ENCODE results near the gene RAI1.
A peak's percentile ranks its signal among the peaks of the same experiment; 100 is the strongest.

Gene RAI1

DNA sequence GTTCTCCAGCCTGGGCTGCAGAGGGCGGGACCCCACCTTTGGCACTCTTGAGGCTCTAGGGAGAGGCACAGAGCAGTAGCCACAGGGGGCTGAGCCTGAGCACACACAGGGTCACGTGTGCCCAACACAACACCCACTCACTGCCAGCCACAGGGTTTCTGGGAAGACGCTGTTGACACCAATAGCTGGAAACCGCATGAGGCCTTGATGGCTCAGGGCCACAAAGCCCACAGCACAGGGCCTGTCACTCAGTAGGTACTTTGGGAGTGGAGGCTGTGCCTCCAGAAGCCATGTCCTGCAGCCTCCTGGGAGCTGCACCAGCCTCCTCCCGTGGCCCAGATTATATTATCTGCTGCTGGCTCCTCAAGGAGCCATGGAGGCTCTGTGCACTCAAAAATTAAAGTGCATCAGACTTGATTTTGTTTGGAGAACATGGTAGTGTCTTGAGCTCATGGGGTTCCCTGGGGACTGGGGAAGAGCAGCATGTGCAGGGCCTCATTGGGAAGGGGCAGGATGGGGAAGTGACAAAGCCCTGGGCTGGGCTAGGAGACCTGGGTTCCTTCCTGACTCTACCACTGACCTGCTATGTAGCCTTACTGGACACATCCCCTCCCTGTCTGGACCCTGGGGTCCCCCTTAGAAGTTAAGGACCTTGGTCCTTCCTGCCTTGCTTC is 168.0 kb downstream of the RAI1 start:
- Histone ChIP-seq H3K79me2 (ENCODE audit: control insufficient read depth, insufficient read depth, low read length) (no peaks in the 10 kb centered on the region), H4K8ac (ENCODE audit: low read depth, low read length) (no peak overlapping the region), H3K23ac (ENCODE audit: low read length) (no peak overlapping the region), H3K27ac (ENCODE audit: low read depth, low read length) (no peak overlapping the region), H2BK15ac (replicated peaks; ENCODE audit: low read depth) (no peak overlapping the region), H3K56ac (ENCODE audit: low read length) (peak overlapping the region; percentile 27), H3K4me1 (ENCODE audit: control insufficient read depth, low read depth, low read length) (no peaks in the 10 kb centered on the region), H3K18ac (ENCODE audit: low read length) (no peak overlapping the region), H3K27me3 (ENCODE audit: insufficient read depth, low read length, poor library complexity) (no peaks in the 10 kb centered on the region), H3K4me3 (ENCODE audit: low read length) (no peak overlapping the region), H2BK120ac (ENCODE audit: low read depth, low read length) (no peak overlapping the region), H2AK5ac (ENCODE audit: low read length) (no peak overlapping the region), H2BK5ac (ENCODE audit: low read length) (no peak overlapping the region), H4K5ac (ENCODE audit: low read length) (no peak overlapping the region), H3K4ac (ENCODE audit: low read depth, low read length) (no peak overlapping the region), H3K9ac (ENCODE audit: low read length) (no peak overlapping the region), H3K4me2 (ENCODE audit: low read length) (no peak overlapping the region), H3K36me3 (ENCODE audit: control insufficient read depth, insufficient read depth, low read length) (no peaks in the 10 kb centered on the region), H3K79me1 (ENCODE audit: low read length) (no peaks in the 10 kb centered on the region)
- no CpG with 5 or more reads among the region's 5 CpGs for WGBS (ENCODE audit: extremely low coverage, insufficient coverage, low lambda C conversion rate)
- DNase-seq: no peak

DNA sequence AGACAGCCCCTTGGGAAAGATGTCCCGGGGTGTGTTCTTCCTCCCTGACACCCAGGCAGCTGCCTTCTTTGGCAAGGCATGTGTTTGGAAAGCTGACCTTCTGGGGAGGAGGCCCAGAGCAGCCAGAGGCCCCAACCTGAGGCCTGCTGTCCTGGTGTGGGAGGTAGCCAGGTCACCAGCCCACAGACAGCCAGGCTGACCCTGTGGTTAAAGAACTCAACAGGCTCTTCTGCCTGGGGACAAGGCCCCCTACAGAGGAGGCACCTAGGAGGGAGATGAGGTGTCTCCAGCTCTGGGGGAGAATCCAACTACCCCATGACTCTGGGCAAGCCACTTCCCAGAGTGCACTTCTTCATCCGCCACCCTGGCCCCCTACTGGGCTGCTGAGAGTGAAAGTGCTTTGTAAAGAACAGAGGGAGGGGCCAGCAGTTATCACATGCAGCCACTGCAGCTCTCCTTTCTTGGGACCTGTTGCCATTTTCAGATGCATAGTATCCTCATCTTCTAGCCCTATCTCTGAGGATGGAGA is 168.7 kb downstream of the RAI1 start:
- Histone ChIP-seq H3K4ac (ENCODE audit: low read depth, low read length) (no peak overlapping the region), H4K5ac (ENCODE audit: low read length) (no peak overlapping the region), H3K79me2 (ENCODE audit: control insufficient read depth, insufficient read depth, low read length) (no peaks in the 10 kb centered on the region), H4K8ac (ENCODE audit: low read depth, low read length) (no peak overlapping the region), H3K79me1 (ENCODE audit: low read length) (no peaks in the 10 kb centered on the region), H2BK5ac (ENCODE audit: low read length) (no peak overlapping the region), H3K4me1 (ENCODE audit: control insufficient read depth, low read depth, low read length) (no peaks in the 10 kb centered on the region), H2AK5ac (ENCODE audit: low read length) (no peak overlapping the region), H3K23ac (ENCODE audit: low read length) (no peak overlapping the region), H3K56ac (ENCODE audit: low read length) (no peak overlapping the region), H3K9ac (ENCODE audit: low read length) (no peak overlapping the region), H2BK15ac (replicated peaks; ENCODE audit: low read depth) (no peak overlapping the region), H3K4me3 (ENCODE audit: low read length) (no peak overlapping the region), H3K18ac (ENCODE audit: low read length) (no peak overlapping the region), H3K36me3 (ENCODE audit: control insufficient read depth, insufficient read depth, low read length) (no peaks in the 10 kb centered on the region), H3K27ac (ENCODE audit: low read depth, low read length) (no peak overlapping the region), H3K27me3 (ENCODE audit: insufficient read depth, low read length, poor library complexity) (no peaks in the 10 kb centered on the region), H2BK120ac (ENCODE audit: low read depth, low read length) (no peak overlapping the region), H3K4me2 (ENCODE audit: low read length) (no peak overlapping the region)
- peak; percentile 75 for DNase-seq
- WGBS (ENCODE audit: extremely low coverage, insufficient coverage, low lambda C conversion rate): no CpG with 5 or more reads among the region's 2 CpGs

DNA sequence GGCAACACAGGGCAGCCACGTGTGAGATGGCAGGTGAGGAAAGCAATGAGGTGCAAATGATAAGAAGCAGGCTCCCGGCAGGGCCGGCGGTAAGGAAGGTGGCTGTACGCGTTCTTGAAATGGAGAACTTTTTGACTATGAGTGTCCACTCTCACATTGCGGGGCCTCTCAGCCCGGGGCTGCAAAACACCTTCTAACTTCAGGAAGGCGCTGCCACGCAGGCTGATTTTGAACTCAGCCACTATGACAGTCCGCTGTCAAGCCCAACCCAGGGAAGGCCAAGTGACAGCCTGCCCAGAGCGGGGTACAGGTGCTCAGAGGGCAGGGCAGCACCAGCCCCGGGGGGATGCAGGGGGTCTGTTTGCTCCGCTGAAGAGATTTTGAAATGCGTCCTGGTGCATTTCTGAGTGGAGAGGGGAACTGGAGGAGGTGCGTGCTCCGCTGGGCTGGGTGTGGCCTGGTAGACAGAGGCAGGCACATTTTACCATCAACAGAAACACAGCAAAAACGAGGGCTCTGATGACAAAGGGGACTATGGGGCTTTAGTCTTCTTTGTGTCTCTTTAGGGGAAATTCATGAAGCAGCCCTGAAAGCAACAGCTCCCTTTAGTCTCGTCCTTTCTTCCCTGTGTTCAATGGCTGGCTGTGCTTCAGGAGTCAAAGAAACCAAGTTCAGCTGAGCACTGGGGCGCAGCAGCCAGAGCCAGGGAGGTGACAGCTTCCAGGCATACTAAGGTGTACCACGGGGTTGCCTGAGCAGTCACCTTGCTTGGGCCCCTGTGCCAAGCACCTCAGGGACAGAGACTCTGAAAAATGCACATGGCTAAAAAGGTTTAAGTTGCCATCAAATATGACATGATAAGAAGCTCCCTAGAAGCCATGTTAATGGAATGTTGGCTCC is 170.1 kb downstream of the RAI1 start:
- Histone ChIP-seq H3K36me3 (ENCODE audit: control insufficient read depth, insufficient read depth, low read length) (no peaks in the 10 kb centered on the region), H3K4me3 (ENCODE audit: low read length) (no peak overlapping the region), H2AK5ac (ENCODE audit: low read length) (no peak overlapping the region), H3K4me1 (ENCODE audit: control insufficient read depth, low read depth, low read length) (no peaks in the 10 kb centered on the region), H3K79me1 (ENCODE audit: low read length) (no peaks in the 10 kb centered on the region), H4K8ac (ENCODE audit: low read depth, low read length) (no peak overlapping the region), H2BK15ac (replicated peaks; ENCODE audit: low read depth) (no peak overlapping the region), H3K79me2 (ENCODE audit: control insufficient read depth, insufficient read depth, low read length) (no peaks in the 10 kb centered on the region), H4K5ac (ENCODE audit: low read length) (no peak overlapping the region), H3K4me2 (ENCODE audit: low read length) (no peak overlapping the region), H3K27me3 (ENCODE audit: insufficient read depth, low read length, poor library complexity) (no peaks in the 10 kb centered on the region), H3K56ac (ENCODE audit: low read length) (no peak overlapping the region), H3K27ac (ENCODE audit: low read depth, low read length) (no peak overlapping the region), H2BK5ac (ENCODE audit: low read length) (no peak overlapping the region), H3K9ac (ENCODE audit: low read length) (no peak overlapping the region), H3K4ac (ENCODE audit: low read depth, low read length) (no peak overlapping the region), H2BK120ac (ENCODE audit: low read depth, low read length) (no peak overlapping the region), H3K18ac (ENCODE audit: low read length) (no peak overlapping the region), H3K23ac (ENCODE audit: low read length) (no peak overlapping the region)
- DNase-seq: no peak
- no CpG with 5 or more reads among the region's 21 CpGs for WGBS (ENCODE audit: extremely low coverage, insufficient coverage, low lambda C conversion rate)

DNA sequence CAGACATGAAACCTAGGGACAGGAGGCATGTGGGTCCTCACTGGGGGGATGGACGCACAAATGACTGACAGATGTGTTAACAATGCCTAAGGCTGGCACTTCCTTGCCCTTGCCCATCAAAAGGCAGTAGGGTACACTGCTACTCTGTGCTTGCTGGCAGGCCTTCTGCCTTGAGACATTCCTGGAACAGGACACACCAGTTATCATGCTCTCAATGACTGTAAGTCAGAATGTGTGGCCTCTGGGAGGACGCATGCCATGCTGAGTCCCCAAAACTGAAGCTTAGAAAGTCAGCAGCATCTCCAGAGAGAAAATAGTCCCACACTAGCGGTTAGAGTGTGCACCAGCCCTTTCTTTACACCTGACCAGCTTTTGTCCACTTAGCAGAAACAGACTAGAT is 171.7 kb downstream of the RAI1 start:
- Histone ChIP-seq H3K4me1 (ENCODE audit: control insufficient read depth, low read depth, low read length) (no peaks in the 10 kb centered on the region), H3K23ac (ENCODE audit: low read length) (peak overlapping the region; percentile 80)

DNA sequence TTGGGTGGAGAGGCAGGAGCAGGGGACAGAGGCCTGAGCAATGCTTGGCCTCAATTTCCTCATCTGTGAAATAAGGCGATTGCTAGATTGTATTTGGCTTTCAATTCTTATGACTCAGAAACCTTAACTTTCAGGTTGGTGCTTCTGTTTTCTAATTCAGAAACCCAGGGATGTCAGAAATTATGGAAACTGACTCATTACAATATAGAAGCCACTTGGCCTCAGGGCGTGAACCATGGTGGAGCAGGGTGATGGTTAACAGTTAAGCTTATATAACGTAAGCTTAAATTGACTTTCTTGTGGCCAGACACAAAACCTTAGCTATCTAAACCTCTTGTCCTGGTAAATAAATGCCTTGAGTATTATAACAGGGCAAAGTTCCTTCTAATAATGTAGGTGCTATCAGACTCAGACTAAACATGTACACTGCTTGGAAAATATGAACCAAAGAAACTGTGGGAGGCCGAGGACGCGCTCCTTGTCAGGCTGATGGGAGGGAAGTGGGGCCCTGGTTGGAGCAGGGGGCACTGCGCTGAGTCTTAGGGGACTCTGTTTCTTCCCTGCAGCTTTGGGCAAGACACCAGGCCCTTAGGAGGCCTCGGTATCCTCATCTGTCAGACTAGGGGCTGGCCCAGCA is 172.7 kb downstream of the RAI1 start:
- Histone ChIP-seq H3K4me3 (ENCODE audit: low read length) (no peak overlapping the region), H4K8ac (ENCODE audit: low read depth, low read length) (no peak overlapping the region), H3K4ac (ENCODE audit: low read depth, low read length) (no peak overlapping the region), H3K56ac (ENCODE audit: low read length) (no peak overlapping the region), H2BK120ac (ENCODE audit: low read depth, low read length) (no peak overlapping the region), H3K23ac (ENCODE audit: low read length) (no peak overlapping the region), H2BK15ac (replicated peaks; ENCODE audit: low read depth) (no peak overlapping the region), H3K4me2 (ENCODE audit: low read length) (no peak overlapping the region), H4K5ac (ENCODE audit: low read length) (no peak overlapping the region), H3K36me3 (ENCODE audit: control insufficient read depth, insufficient read depth, low read length) (no peaks in the 10 kb centered on the region), H3K79me2 (ENCODE audit: control insufficient read depth, insufficient read depth, low read length) (no peaks in the 10 kb centered on the region), H3K9ac (ENCODE audit: low read length) (no peak overlapping the region), H2BK5ac (ENCODE audit: low read length) (no peak overlapping the region), H3K4me1 (ENCODE audit: control insufficient read depth, low read depth, low read length) (no peaks in the 10 kb centered on the region), H3K79me1 (ENCODE audit: low read length) (no peaks in the 10 kb centered on the region), H3K27me3 (ENCODE audit: insufficient read depth, low read length, poor library complexity) (no peaks in the 10 kb centered on the region), H3K18ac (ENCODE audit: low read length) (no peak overlapping the region), H3K27ac (ENCODE audit: low read depth, low read length) (no peak overlapping the region), H2AK5ac (ENCODE audit: low read length) (no peak overlapping the region)
- no peak for DNase-seq
- no CpG with 5 or more reads among the region's 8 CpGs for WGBS (ENCODE audit: extremely low coverage, insufficient coverage, low lambda C conversion rate)

More for the DNA sequence above, 171.7 kb downstream of the RAI1 start:
- H2BK15ac ChIP-seq (replicated peaks; ENCODE audit: low read depth): no peak overlapping the region
- H3K4ac ChIP-seq (ENCODE audit: low read depth, low read length): no peak overlapping the region
- H3K4me2 ChIP-seq (ENCODE audit: low read length): no peak overlapping the region
- H3K79me1 ChIP-seq (ENCODE audit: low read length): no peaks in the 10 kb centered on the region
- DNase-seq: no peak
- no peak overlapping the region for H4K8ac ChIP-seq (ENCODE audit: low read depth, low read length)
- H3K9ac ChIP-seq (ENCODE audit: low read length): no peak overlapping the region
- H3K36me3 ChIP-seq (ENCODE audit: control insufficient read depth, insufficient read depth, low read length): no peaks in the 10 kb centered on the region
- no peak overlapping the region for H3K18ac ChIP-seq (ENCODE audit: low read length)
- H3K27me3 ChIP-seq (ENCODE audit: insufficient read depth, low read length, poor library complexity): no peaks in the 10 kb centered on the region
- no peak overlapping the region for H3K4me3 ChIP-seq (ENCODE audit: low read length)
- WGBS (ENCODE audit: extremely low coverage, insufficient coverage, low lambda C conversion rate): no CpG with 5 or more reads among the region's 3 CpGs
- no peak overlapping the region for H3K27ac ChIP-seq (ENCODE audit: low read depth, low read length)
- H3K79me2 ChIP-seq (ENCODE audit: control insufficient read depth, insufficient read depth, low read length): no peaks in the 10 kb centered on the region
- H3K56ac ChIP-seq (ENCODE audit: low read length): no peak overlapping the region
- no peak overlapping the region for H2BK5ac ChIP-seq (ENCODE audit: low read length)
- H2AK5ac ChIP-seq (ENCODE audit: low read length): no peak overlapping the region
- no peak overlapping the region for H2BK120ac ChIP-seq (ENCODE audit: low read depth, low read length)
- no peak overlapping the region for H4K5ac ChIP-seq (ENCODE audit: low read length)

All from mesendoderm (in vitro differentiated cells).